GM18867 (cell line): ENCODE measurements around the gene FGGY.
"Not testable (repeated sequence)": the region's sequence is repeated elsewhere in the genome, so short reads cannot be mapped to it uniquely, and the experiment has no call there.

ENCODE experiments used
- ATAC-seq: cut with Tn5 transposase; IDR thresholded peaks from one replicate; pipeline ENCODE4 v1.9.1; 2021; ENCODE audit warnings: mild to moderate bottlenecking, moderate library complexity; ENCODE audit not compliant: unreplicated experiment

FGGY gene

GRCh38 chr1:59565611-59566410 lies 268.9 kb downstream of the FGGY start:
- ATAC-seq: no peak

GRCh38 chr1:59568158-59568935 lies 271.5 kb downstream of the FGGY start:
- no peak for ATAC-seq

- no peak for ATAC-seq
These were observed 272.3 kb downstream of the FGGY start for GRCh38 chr1:59569198-59569597.

GRCh38 chr1:59570524-59570923 lies 273.6 kb downstream of the FGGY start:
- ATAC-seq: peak; percentile 78

GRCh38 chr1:59574085-59574484 lies 277.2 kb downstream of the FGGY start:
- ATAC-seq: no peak

- peak; percentile 53 for ATAC-seq
These were observed 280.9 kb downstream of the FGGY start for GRCh38 chr1:59577774-59578173.

- ATAC-seq: no peak
These were observed 282.3 kb downstream of the FGGY start for GRCh38 chr1:59579222-59579621.

GRCh38 chr1:59580257-59580656 lies 283.4 kb downstream of the FGGY start:
- no peak for ATAC-seq

GRCh38 chr1:59592410-59592809 lies 295.5 kb downstream of the FGGY start:
- not testable (repeated sequence) for ATAC-seq

- no peak for ATAC-seq
These were observed 296.0 kb downstream of the FGGY start for GRCh38 chr1:59592924-59593323.

- ATAC-seq: no peak
These were observed 297.2 kb downstream of the FGGY start for GRCh38 chr1:59593798-59594790.

- ATAC-seq: no peak
These were observed 298.9 kb downstream of the FGGY start for GRCh38 chr1:59595774-59596173.

- ATAC-seq: no peak
These were observed 299.5 kb downstream of the FGGY start for GRCh38 chr1:59596432-59596831.

GRCh38 chr1:59596956-59597355 lies 300.1 kb downstream of the FGGY start:
- no peak for ATAC-seq

- no peak for ATAC-seq
These were observed 300.7 kb downstream of the FGGY start for GRCh38 chr1:59597420-59598119.

- ATAC-seq: no peak
These were observed 301.2 kb downstream of the FGGY start for GRCh38 chr1:59598120-59598440.

- no peak for ATAC-seq
These were observed 304.1 kb downstream of the FGGY start for GRCh38 chr1:59601041-59601441.

- no peak for ATAC-seq
These were observed 304.9 kb downstream of the FGGY start for GRCh38 chr1:59601811-59602210.

- no peak for ATAC-seq
These were observed 307.3 kb downstream of the FGGY start for GRCh38 chr1:59604191-59604590.

- no peak for ATAC-seq
These were observed 308.3 kb downstream of the FGGY start for GRCh38 chr1:59605184-59605583.

GRCh38 chr1:59605761-59606160 lies 308.9 kb downstream of the FGGY start:
- no peak for ATAC-seq
